HG02798 (cell line): ENCODE data around the gene APOBEC3B.
"Not testable (repeated sequence)": the region's sequence is repeated elsewhere in the genome, so short reads cannot be mapped to it uniquely, and the experiment has no call there.

ENCODE experiments used
- ATAC-seq: cut with Tn5 transposase; IDR thresholded peaks from one replicate; pipeline ENCODE4 v1.9.1; 2021; ENCODE audit warnings: mild to moderate bottlenecking; ENCODE audit not compliant: unreplicated experiment, poor library complexity

Gene APOBEC3B

GRCh38 chr22:38950527-38951295, 31.4 kb upstream of the APOBEC3B start:
- no peak for ATAC-seq

DNA sequence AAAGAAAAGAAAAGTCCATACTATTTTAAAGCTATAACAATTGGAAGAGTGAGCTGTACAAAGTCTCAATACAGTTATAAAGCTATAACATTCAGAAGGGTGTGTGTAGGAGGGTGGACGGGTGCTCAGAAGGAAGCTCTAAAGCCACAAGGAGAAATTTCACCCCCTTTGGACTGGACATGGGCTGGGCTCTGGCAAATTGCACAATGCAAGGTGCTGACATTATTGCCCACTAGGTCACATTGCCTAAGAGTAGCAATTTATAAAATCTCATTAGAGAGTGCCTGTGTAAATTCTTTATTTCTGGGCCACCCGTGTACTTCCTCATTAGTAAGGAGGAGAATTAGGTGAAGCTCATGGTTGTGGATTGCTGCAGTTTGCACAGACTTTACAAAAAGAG, 30.4 kb upstream of the APOBEC3B start:
- no peak for ATAC-seq

DNA sequence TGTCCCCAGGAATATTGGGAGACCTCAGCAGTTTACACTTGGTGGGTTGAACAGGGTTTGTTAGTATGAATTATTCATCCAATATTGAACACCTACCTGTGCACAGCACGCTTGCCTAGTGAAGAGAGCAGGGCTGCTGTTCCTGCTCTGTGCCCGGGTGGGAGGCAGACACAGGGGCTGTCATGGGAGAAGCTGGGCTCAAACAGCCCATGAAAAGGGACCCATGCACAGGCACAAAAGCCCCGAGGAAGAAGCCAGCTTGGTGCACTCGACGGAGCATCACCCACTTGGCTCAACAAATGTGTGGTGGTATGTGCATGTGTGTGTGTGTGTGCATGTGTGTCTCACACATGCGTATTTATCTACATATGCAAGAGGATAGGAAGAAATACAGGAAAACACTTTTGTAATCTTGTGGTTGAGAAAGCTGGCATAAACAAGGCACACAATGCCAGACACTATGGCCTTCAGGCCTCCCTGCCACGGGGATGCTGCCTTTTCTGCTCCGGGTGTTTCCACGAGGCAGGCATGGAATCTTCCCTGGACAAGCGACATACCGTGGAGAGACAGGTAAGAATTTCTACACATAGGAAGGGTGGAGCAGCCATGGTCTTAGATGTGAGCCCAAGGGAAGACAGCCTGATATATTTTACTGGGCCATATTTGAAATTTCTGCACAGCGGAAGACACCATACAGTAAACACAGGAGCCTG, 29.7 kb upstream of the APOBEC3B start:
- no peak for ATAC-seq

- no peak for ATAC-seq
These were observed 29.1 kb upstream of the APOBEC3B start for GRCh38 chr22:38953091-38953490.

DNA sequence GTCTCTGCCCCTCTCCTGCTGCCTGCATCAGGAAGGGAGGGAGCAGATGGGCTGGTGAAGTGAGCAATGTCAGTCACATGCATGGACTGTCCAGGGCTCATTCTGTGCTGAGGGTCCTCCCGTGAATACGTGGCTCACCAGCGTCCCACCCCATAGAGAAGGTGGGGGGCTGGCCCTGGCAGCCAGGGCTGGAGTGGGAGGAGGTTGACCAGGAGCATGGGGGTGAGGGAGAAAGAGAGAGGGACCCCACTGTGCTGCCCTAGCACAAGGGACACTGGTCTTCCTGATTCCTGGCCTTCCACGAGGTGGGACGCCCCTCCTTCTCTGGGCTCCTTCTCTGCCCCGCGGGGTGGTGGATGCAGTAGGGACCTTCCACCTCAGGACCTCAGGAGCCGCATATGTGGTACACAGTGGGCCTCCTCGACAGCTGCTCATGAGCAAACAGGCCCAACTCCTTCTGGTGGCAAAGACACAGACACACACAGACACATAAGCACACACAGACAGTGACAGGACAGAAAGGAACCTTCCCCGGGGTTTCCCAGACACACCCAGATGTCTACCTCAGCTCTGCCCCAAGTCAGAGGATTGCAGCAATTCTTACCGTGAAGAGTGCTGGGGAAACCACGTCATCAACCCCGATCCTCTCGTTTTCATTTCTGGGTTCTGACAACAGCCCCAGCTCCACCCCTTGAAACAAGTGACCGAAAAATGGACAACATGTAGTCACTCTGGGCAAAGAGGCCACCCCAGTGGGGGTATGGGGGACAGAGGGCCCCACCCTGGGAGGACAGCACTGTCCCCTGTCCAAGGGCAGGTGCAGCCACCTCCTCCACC, 28.4 kb upstream of the APOBEC3B start:
- peak; percentile 84 for ATAC-seq

DNA sequence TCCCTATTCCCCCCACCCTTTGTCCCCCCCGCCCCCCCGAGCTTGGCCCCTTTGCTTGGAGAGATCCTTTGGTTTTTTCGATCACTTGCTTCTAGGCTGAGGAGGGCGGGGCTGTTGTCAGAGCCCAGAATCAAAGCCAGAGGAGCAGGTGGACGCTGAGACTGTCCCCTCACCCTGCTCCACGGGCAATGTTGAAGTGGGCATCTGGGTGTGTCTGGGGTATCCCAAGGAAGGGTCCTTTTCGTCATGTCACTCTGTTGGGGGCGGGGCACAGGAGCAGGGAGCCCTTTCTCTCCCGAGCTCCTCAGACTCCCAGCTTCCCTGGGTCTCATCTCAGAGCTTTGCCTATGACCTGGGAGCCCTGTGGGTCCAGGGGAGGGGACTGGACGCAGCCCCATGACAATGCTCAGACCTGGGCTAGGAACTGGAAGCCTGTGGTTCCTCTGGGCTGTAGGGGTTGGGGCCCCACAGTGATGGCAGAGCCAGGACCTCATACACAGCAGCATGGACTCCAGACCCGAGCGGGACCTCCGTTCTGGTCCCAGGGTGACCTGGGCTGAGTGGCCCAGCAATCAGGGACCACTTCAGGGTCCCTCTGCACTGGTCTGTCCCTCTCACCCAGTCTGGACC, 27.6 kb upstream of the APOBEC3B start:
- ATAC-seq: no peak

- no peak for ATAC-seq
These were observed 26.8 kb upstream of the APOBEC3B start for GRCh38 chr22:38955250-38955905.

DNA sequence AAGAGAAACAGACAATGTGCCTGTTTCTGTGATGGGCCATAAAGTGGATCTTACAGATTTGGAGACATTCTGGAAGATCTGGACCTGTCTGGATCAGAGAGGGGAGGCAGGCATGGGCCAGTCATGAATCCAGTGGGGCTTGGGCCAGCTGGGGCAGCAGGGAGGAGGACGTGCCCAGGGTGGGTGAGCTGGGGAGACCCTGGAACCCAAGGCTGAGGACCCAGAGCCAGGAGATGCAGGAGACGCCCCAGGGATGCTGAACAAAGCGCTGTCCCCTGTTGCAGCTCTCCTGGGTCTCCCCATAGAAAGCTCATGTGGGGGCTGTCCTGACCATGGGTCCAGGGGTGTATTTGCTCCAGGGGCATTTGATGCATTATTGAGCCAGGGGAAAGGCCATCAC, 26.2 kb upstream of the APOBEC3B start:
- no peak for ATAC-seq

GRCh38 chr22:38956551-38956950, 25.6 kb upstream of the APOBEC3B start:
- ATAC-seq: no peak

- no peak for ATAC-seq
These were observed 24.9 kb upstream of the APOBEC3B start, which contains the start of gene APOBEC3A for GRCh38 chr22:38957046-38957770. Gene APOBEC3A (plus strand): TSS chr22:38957609. CDS start chr22:38957692, 83 bp downstream.

- no peak for ATAC-seq
These were observed 24.1 kb upstream of the APOBEC3B start for GRCh38 chr22:38957808-38958650.

DNA sequence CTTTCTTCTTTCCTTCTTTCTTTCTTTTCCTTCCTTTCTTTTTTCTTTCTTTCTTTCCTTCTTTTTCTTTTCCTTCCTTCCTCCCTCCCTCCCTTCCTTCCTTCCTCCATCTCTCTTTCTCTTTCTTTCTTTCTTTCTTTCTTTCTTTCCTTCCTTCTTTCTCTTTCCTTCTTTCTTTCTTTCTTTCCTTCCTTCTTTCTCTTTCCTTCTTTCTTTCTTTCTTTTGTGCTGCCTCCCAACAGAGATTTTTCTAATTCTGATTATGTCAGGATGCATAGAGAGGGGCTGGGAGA, 23.6 kb upstream of the APOBEC3B start:
- not testable (repeated sequence) for ATAC-seq

DNA sequence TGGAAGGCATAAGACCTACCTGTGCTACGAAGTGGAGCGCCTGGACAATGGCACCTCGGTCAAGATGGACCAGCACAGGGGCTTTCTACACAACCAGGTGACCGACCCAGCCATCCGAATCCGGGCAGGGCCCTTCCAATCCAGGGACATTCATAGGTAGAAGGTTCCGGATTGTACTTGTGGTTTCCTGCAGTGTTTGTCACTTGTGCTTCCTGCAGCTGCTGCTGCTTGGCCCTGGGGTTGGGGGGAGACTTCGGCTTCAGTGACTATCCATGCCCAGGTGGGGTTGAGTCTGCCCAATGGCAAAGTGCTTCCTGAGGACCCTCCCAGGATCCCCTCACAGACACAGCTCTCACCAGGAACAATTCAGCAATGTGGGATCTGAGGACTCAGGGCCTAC, 22.6 kb upstream of the APOBEC3B start:
- ATAC-seq: no peak

DNA sequence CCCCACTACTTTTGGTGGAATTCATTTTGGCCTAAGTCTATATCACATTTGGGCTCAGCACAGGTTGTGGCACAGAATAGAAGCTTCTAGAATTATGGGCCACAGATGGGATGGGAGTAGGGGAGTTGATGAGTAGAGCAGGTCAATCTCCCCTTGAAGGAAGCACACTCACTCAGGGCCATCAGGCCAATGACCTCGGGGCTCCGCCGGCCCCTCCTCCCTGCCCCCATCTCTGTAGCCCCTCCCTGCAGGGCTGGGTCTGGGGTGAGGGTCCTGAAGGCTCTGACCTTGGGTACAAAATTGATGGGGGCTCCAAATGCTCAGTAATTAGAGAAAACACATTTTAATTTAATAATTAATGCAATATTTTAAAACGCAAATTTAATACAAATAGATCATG, 21.5 kb upstream of the APOBEC3B start:
- not testable (repeated sequence) for ATAC-seq

DNA sequence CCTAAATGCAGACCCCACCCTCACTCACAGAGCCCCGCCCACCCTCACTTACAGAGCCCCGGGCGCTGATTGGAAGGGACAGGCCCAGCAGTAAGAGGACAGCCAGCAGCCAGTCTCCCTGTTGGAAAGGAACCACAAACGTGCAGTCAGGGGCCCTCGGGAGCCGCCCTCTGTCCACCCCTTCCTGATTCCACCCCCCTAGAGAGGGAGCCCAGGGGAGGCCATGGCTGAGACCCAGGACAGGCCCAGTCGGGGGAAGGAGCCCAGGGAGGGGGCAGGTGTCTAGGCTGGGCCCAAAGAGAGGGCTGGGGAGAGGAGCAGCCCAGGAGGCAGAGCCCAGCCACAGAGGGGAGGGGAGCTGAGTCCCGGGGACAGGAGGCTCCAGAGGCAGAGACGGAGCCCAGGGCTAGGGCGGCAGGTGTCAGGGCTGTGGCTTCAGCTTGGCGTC, 18.8 kb upstream of the APOBEC3B start:
- ATAC-seq: not testable (repeated sequence)

DNA sequence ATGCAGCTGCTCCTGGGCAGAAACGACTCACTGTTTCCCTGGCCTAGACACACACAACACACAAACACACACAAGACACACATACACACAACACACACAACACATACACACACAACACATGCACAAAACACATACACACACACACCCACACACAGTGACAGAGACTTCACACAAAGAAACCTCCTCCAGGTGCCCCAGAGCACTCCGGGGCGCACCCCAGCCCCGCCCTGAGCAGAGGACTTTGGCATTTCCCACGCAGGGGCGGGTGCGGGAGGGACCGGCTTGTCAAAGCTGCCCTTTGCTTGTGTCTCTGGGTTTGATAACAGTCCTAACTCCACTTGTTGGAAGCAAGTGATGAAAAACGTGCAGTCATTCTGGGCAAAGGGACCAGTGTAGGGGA, 18.3 kb upstream of the APOBEC3B start:
- no peak for ATAC-seq

DNA sequence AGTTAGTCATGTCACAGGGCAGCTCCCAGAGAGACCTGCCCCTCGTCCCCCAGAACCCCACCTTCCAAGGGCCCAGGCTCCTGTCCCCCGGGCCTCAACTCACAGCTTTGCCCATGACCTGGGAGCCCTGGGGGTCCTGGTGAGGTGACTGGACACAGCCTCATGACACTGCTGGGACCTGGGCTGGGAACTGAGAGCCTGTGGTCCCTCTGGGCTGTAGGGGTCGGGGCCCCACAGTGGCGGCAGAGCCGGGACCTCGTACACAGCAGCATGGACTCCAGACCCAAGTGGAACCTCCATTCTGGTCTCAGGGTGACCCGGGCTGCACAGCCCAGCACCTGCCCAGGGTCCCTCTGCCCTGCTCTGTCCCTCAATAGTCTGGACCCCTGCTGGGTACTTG, 17.8 kb upstream of the APOBEC3B start:
- ATAC-seq: no peak

DNA sequence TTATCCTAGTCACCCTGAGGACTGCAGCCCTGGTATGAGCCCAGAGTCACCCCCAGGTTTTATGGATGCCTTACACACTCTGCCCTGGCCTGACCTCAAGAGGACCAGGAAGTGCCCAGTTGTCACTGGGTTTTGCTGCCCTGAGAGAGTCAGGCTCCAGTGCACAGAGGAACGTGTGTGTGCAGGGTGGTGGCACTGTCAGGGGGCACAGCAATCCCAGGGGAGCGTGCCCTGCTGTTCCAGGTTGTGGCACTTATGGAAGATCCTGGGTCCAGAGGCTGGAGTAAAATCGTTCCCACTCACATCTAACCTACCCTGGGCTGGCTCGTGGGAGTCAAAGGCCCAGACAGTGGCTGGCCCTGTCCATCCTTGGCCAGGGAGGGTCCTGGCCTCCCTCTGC, 17.2 kb upstream of the APOBEC3B start:
- no peak for ATAC-seq
